Nephron (organoid): ENCODE measurements around the gene EYA4.

Experiments used
- H3K27ac Mint-ChIP-seq, 3 experiments: 2 replicates each; pipeline ENCODE4 v1.8.0; 2020; ENCODE audit warnings: mixed read lengths in 3 of 3, mild to moderate bottlenecking in 2 of 3, moderate library complexity in 1 of 3
- H3K27me3 Mint-ChIP-seq: 2 replicates; pipeline ENCODE4 v1.8.0; 2021; ENCODE audit warnings: low read depth, mild to moderate bottlenecking, moderate library complexity, mixed read lengths
- H3K36me3 Mint-ChIP-seq: 2 replicates; pipeline ENCODE4 v1.8.0; 2020; ENCODE audit warnings: low read depth, mixed read lengths
- H3K4me1 Mint-ChIP-seq: 2 replicates; pipeline ENCODE4 v1.8.0; 2020; ENCODE audit warnings: mixed read lengths
- H3K4me3 Mint-ChIP-seq, 3 experiments: 2 replicates each; pipeline ENCODE4 v1.8.0; 2020; ENCODE audit warnings: mild to moderate bottlenecking in 3 of 3, mixed read lengths in 3 of 3, moderate library complexity in 2 of 3
- H3K9me3 Mint-ChIP-seq: 2 replicates; pipeline ENCODE4 v1.8.0; 2020; ENCODE audit warnings: mixed read lengths
- CTCF ChIP-seq, 3 experiments: fragments of 200-600 bp; sonication (generic); IDR thresholded peaks; one replicate each; pipeline ENCODE4 v1.5.0; 2021; ENCODE audit warnings: antibody characterized with exemption in 3 of 3; ENCODE audit not compliant: unreplicated experiment in 3 of 3

EYA4 gene

DNA sequence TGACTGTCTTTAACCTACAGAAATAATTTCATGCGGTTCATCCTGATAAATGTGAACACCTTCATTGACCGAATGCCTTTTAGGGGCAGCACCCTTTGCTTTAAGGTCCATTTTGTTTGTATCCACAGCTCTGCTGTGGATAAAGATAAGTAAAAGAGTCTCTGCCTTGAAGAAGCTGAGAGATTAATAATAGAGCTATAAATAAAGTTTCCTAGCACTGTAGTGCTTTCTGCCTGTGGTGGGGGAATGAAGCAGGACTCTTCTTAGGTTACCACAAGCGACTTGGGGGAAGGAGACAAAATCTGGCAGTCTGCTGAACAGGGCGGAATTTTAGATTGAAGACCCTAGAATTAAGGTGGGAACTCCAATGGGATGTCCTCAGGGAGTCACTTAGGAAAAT lies 57.6 kb downstream of the EYA4 start:
- peak overlapping the region; percentile 37 to 76 (median 74) for H3K27ac Mint-ChIP-seq
- no peaks in the 10 kb centered on the region for H3K36me3 Mint-ChIP-seq
- no peak for TF ChIP-seq CTCF (IDR thresholded peaks at IDR 0.05; ENCODE audit: unreplicated experiment in 3 of 3)
- no peaks in the 10 kb centered on the region for H3K9me3 Mint-ChIP-seq
- H3K27me3 Mint-ChIP-seq, result no peaks in the 10 kb centered on the region
- peaks cover 39% of the 10 kb centered on the region for H3K4me1 Mint-ChIP-seq
- no peak overlapping the region for H3K4me3 Mint-ChIP-seq

GRCh38 chr6:133300896-133301295 lies 59.7 kb downstream of the EYA4 start:
- Mint-ChIP-seq H3K27ac (no peak overlapping the region), H3K9me3 (no peaks in the 10 kb centered on the region), H3K4me1 (peaks cover 35% of the 10 kb centered on the region), H3K36me3 (no peaks in the 10 kb centered on the region), H3K27me3 (no peaks in the 10 kb centered on the region), H3K4me3 (no peak overlapping the region)
- no peak for TF ChIP-seq CTCF (IDR thresholded peaks at IDR 0.05; ENCODE audit: unreplicated experiment in 3 of 3)

DNA sequence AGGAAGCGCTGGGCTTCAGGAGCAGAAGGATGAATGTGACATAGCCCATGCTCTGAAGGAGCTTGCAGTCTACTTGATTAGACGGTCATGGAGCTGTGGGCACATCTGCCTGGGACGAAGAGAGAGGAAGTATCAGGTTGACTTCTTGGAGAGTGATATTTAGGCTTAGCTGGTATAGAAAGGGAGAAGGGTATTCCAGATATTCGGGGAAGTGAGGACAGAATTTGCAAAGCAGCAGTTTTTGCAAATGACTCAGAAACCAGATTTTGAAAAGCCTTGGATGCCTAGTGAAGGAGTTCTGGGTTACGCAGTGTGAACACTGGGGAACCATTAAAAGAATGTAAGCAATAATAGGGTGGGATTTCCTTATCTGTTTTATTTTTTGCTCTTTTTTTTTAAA lies 60.7 kb downstream of the EYA4 start:
- Mint-ChIP-seq H3K4me1 (peaks cover 30% of the 10 kb centered on the region), H3K27ac (no peak overlapping the region), H3K36me3 (no peaks in the 10 kb centered on the region), H3K9me3 (no peaks in the 10 kb centered on the region), H3K27me3 (no peaks in the 10 kb centered on the region), H3K4me3 (no peak overlapping the region)
- no peak for TF ChIP-seq CTCF (IDR thresholded peaks at IDR 0.05; ENCODE audit: unreplicated experiment in 3 of 3)

GRCh38 chr6:133306931-133307330 lies 65.8 kb downstream of the EYA4 start:
- no peaks in the 10 kb centered on the region for H3K27me3 Mint-ChIP-seq
- peaks cover 5% of the 10 kb centered on the region for H3K4me1 Mint-ChIP-seq
- H3K36me3 Mint-ChIP-seq, result peaks cover 7% of the 10 kb centered on the region
- peak overlapping the region in 1 of 3 experiments; percentile 52 for H3K27ac Mint-ChIP-seq
- TF ChIP-seq CTCF (IDR thresholded peaks at IDR 0.05; ENCODE audit: unreplicated experiment in 3 of 3), result no peak
- no peak overlapping the region for H3K4me3 Mint-ChIP-seq
- peaks cover 5% of the 10 kb centered on the region for H3K9me3 Mint-ChIP-seq

- TF ChIP-seq CTCF (IDR thresholded peaks at IDR 0.05; ENCODE audit: unreplicated experiment in 3 of 3), result no peak
- H3K4me1 Mint-ChIP-seq, result peaks cover 5% of the 10 kb centered on the region
- H3K27ac Mint-ChIP-seq, result no peak overlapping the region
- H3K4me3 Mint-ChIP-seq, result no peak overlapping the region
- peaks cover 5% of the 10 kb centered on the region for H3K9me3 Mint-ChIP-seq
- no peaks in the 10 kb centered on the region for H3K27me3 Mint-ChIP-seq
- peaks cover 7% of the 10 kb centered on the region for H3K36me3 Mint-ChIP-seq
Observed at GRCh38 chr6:133309579-133309978, 68.4 kb downstream of the EYA4 start.

DNA sequence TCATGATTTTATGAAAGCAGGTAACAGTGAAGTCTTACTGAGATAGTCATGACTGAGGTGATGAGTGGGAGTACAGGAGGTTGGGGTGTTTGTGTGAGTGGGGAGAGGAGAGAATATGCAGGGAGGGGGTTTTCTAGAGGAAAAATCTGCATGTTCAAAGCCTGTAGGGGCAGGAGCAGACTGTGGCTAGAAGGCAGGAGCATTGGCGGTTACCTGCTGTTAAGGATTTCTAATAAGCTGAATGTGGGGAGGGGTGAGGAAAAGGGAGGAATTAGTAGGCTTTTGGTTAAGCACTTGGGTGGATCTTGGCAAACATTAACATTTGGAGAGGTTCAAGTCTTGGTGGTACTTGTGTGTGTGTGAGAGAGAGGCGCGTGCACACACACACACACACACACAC lies 70.8 kb downstream of the EYA4 start:
- no peak for TF ChIP-seq CTCF (IDR thresholded peaks at IDR 0.05; ENCODE audit: unreplicated experiment in 3 of 3)
- H3K27me3 Mint-ChIP-seq, result no peaks in the 10 kb centered on the region

More for the DNA sequence above, 70.8 kb downstream of the EYA4 start:
- H3K4me1 Mint-ChIP-seq, result peaks cover 21% of the 10 kb centered on the region
- peaks cover 7% of the 10 kb centered on the region for H3K36me3 Mint-ChIP-seq
- H3K4me3 Mint-ChIP-seq, result no peak overlapping the region
- peaks cover 5% of the 10 kb centered on the region for H3K9me3 Mint-ChIP-seq
- H3K27ac Mint-ChIP-seq, result no peak overlapping the region
